ENCODE measurements around the gene IL23A. TPM values are rescaled to one million over a fixed set of nuclear protein-coding genes. Genes with fewer than 3 reads are reported as not detected.

IL23A gene
- total and polyA plus RNA-seq, 2 of the 13 experiments (the other 11 are each of a cell fraction or from before 2014, with no cell fraction given), result 0.33 to 0.35 TPM

GRCh38 chr12:56315622-56316473, 22.8 kb upstream of the IL23A start, which contains the start of gene CNPY2 (continued):
- TF ChIP-seq THAP8 (CRISPR knock-in tag; IDR thresholded peaks at IDR 0.05; ENCODE audit: borderline replicate concordance) (peak; percentile 80; the same call in 1 of the 2 replicates), EED (CRISPR knock-in tag; IDR thresholded peaks at IDR 0.05) (no peak), PREB (CRISPR knock-in tag; IDR thresholded peaks at IDR 0.05) (no peak), GTF2F1 (IDR thresholded peaks at IDR 0.05; ENCODE audit: low read length) (no peak), JUNB (CRISPR knock-in tag; IDR thresholded peaks at IDR 0.05; ENCODE audit: borderline replicate concordance) (no peak), MXD1 (CRISPR knock-in tag; IDR thresholded peaks at IDR 0.05) (peak; percentile 91), MAX (IDR thresholded peaks at IDR 0.05) (peak; percentile 91), SOX6 (IDR thresholded peaks at IDR 0.05) (no peak), SOX6 (CRISPR knock-in tag; IDR thresholded peaks at IDR 0.05) (peak; percentile 72), BCL3 (CRISPR knock-in tag; IDR thresholded peaks at IDR 0.05) (no peak; the same call in 1 of the 2 replicates), FOXO4 (CRISPR knock-in tag; conservative IDR thresholded peaks at IDR 0.05) (no peak), CERS6 (CRISPR knock-in tag; IDR thresholded peaks at IDR 0.05) (no peak; the same call in 1 of the 2 replicates), ZNF563 (CRISPR knock-in tag; IDR thresholded peaks at IDR 0.05) (peak; percentile 92), MBNL3 (CRISPR knock-in tag; conservative IDR thresholded peaks at IDR 0.05) (no peak), ZNF317 (CRISPR knock-in tag; IDR thresholded peaks at IDR 0.05) (no peak), AGO2 (optimal IDR thresholded peaks at IDR 0.05; ENCODE audit: low read depth, low read length) (peak; percentile 95), THAP9 (CRISPR knock-in tag; IDR thresholded peaks at IDR 0.05; ENCODE audit: borderline replicate concordance) (peak; percentile 82; the same call in 1 of the 2 replicates), ZNF326 (CRISPR knock-in tag; IDR thresholded peaks at IDR 0.05; ENCODE audit: borderline replicate concordance) (no peak), KLF15 (CRISPR knock-in tag; IDR thresholded peaks at IDR 0.05; ENCODE audit: borderline replicate concordance) (0 out of 2 replicates have a peak, but pooled peaks have one; percentile 69)

All from HepG2 (cell line).